Measurements from ENCODE around the gene CAMP. TPM values are rescaled to one million over a fixed set of nuclear protein-coding genes. Genes with fewer than 3 reads are reported as not detected.

The CAMP gene
- polyA plus RNA-seq, 3 donors: 2.1 to 5.1 (median 3.4) TPM

- peaks cover 15% of the 10 kb centered on the region for H3K4me1 Mint-ChIP-seq
These were observed 36.5 kb upstream of the CAMP start for GRCh38 chr3:48186631-48187300.

GRCh38 chr3:48187301-48187578 lies 36.1 kb upstream of the CAMP start:
- Histone ChIP-seq H3K4me3 (replicated peaks in 1 of 3; ENCODE audit: low read depth in 2 of 3, low read length in 3 of 3) (peak overlapping the region; percentile 49 to 91 (median 79)), H3K4me1 (ENCODE audit: control insufficient read depth in 1 of 2, insufficient read depth in 2 of 2, low read length in 2 of 2) (peaks cover 16 to 21% of the 10 kb centered on the region in 2 donors), H3K79me2 (ENCODE audit: insufficient read depth, low read length) (peaks cover 56% of the 10 kb centered on the region), H3K9me3 (replicated peaks in 1 of 2; ENCODE audit: control insufficient read depth in 1 of 2, insufficient read depth in 1 of 2, low read length in 2 of 2) (no peaks in the 10 kb centered on the region), H3K9ac (ENCODE audit: insufficient read depth, low read length, poor library complexity, severe bottlenecking) (peak overlapping the region; percentile 64), H3K36me3 (replicated peaks in 1 of 2; ENCODE audit: control insufficient read depth in 1 of 2, insufficient read depth in 2 of 2, low read length in 2 of 2) (peaks cover 14 to 27% of the 10 kb centered on the region in 2 donors), H4K20me1 (ENCODE audit: insufficient read depth, low read length) (no peaks in the 10 kb centered on the region), H2AFZ (ENCODE audit: insufficient read depth, low read depth, low read length, poor library complexity, severe bottlenecking) (peak overlapping the region; percentile 93), H3K27ac (ENCODE audit: low read depth in 1 of 2, low read length in 2 of 2) (no peak overlapping the region), H3K27me3 (ENCODE audit: control insufficient read depth in 2 of 2, insufficient read depth in 2 of 2, low read length in 2 of 2) (no peaks in the 10 kb centered on the region), H3K4me2 (replicated peaks; ENCODE audit: extremely low read depth, low read length, poor library complexity, severe bottlenecking) (peak overlapping the region; percentile 95)
- intact Hi-C loops (cut with micrococcal nuclease): loop anchor here (5.0 to 10.0 kb wide), 2 partner anchors 55 to 258 kb away; partner anchors contain the start of genes ATRIP (in 1 of the 2), CCDC51 (in 1 of the 2), TMA7 (in 1 of the 2) and ZNF589 (in 1 of the 2)
- no peak for DNase-seq
- 20% methylated on average over 5 of the region's 8 CpGs for WGBS (ENCODE audit: insufficient coverage)
- Mint-ChIP-seq H3K27me3 (ENCODE audit: low read depth in 3 of 3) (peaks cover 0 to 2% (median 0%) of the 10 kb centered on the region in 3 donors), H3K4me1 (peaks cover 15% of the 10 kb centered on the region), H3K4me3 (peak overlapping the region; percentile 76 to 88), H3K9me3 (no peaks in the 10 kb centered on the region), H3K27ac (peak overlapping the region in 2 of 7 donors; percentile 4 to 65), H3K36me3 (peaks cover 8 to 23% of the 10 kb centered on the region in 2 donors)
- no peak for TF ChIP-seq CTCF (IDR thresholded peaks at IDR 0.05)

More at GRCh38 chr3:48186631-48187300, 36.5 kb upstream of the CAMP start:
- Histone ChIP-seq H3K27ac (ENCODE audit: low read depth in 1 of 2, low read length in 2 of 2) (no peak overlapping the region), H3K9me3 (replicated peaks in 1 of 2; ENCODE audit: control insufficient read depth in 1 of 2, insufficient read depth in 1 of 2, low read length in 2 of 2) (no peaks in the 10 kb centered on the region), H3K36me3 (replicated peaks in 1 of 2; ENCODE audit: control insufficient read depth in 1 of 2, insufficient read depth in 2 of 2, low read length in 2 of 2) (peaks cover 18 to 31% of the 10 kb centered on the region in 2 donors), H3K9ac (ENCODE audit: insufficient read depth, low read length, poor library complexity, severe bottlenecking) (peak overlapping the region; percentile 64), H3K4me1 (ENCODE audit: control insufficient read depth in 1 of 2, insufficient read depth in 2 of 2, low read length in 2 of 2) (peaks cover 16 to 21% of the 10 kb centered on the region in 2 donors), H4K20me1 (ENCODE audit: insufficient read depth, low read length) (no peaks in the 10 kb centered on the region), H3K27me3 (ENCODE audit: control insufficient read depth in 2 of 2, insufficient read depth in 2 of 2, low read length in 2 of 2) (no peaks in the 10 kb centered on the region), H3K4me2 (replicated peaks; ENCODE audit: extremely low read depth, low read length, poor library complexity, severe bottlenecking) (peak overlapping the region; percentile 95), H3K4me3 (replicated peaks in 1 of 3; ENCODE audit: low read depth in 2 of 3, low read length in 3 of 3) (peak overlapping the region in 2 of 3 experiments; percentile 79 to 91), H3K79me2 (ENCODE audit: insufficient read depth, low read length) (peaks cover 60% of the 10 kb centered on the region), H2AFZ (ENCODE audit: insufficient read depth, low read depth, low read length, poor library complexity, severe bottlenecking) (peak overlapping the region; percentile 93)
- peaks cover 11 to 28% of the 10 kb centered on the region in 2 donors for H3K36me3 Mint-ChIP-seq
- TF ChIP-seq CTCF (IDR thresholded peaks at IDR 0.05): no peak
- no peaks in the 10 kb centered on the region for H3K9me3 Mint-ChIP-seq
- intact Hi-C loops (cut with micrococcal nuclease): loop anchor here (5.0 to 10.0 kb wide), 2 partner anchors 56 to 258 kb away; partner anchors contain the start of genes ATRIP (in 1 of the 2), CCDC51 (in 1 of the 2), TMA7 (in 1 of the 2) and ZNF589 (in 1 of the 2)
- DNase-seq: no peak
- peak overlapping the region; percentile 76 to 88 for H3K4me3 Mint-ChIP-seq
- WGBS (ENCODE audit: insufficient coverage): 32% methylated on average over 6 of the region's 7 CpGs
- peak overlapping the region in 2 of 7 donors; percentile 4 to 65 for H3K27ac Mint-ChIP-seq
- H3K27me3 Mint-ChIP-seq (ENCODE audit: low read depth in 3 of 3): no peaks in the 10 kb centered on the region

All from CD14-positive monocyte (primary cell).